SU-DHL-6 (cell line): ENCODE measurements around the gene ACTN1.

Source experiments
- H2AFZ ChIP-seq: fragments of 200-600 bp; sonication (generic); 2 replicates; pipeline ENCODE4 v1.6.1; 2014; ENCODE audit warnings: low read depth, mild to moderate bottlenecking, moderate library complexity, mixed read lengths, antibody characterized with exemption, low read length; ENCODE audit not compliant: severe bottlenecking
- H3F3A ChIP-seq: fragments of 200-600 bp; shearing (Covaris generic); 2 replicates; pipeline ENCODE4 v1.6.0; 2016; ENCODE audit warnings: antibody characterized with exemption, mild to moderate bottlenecking; ENCODE audit not compliant: insufficient read depth
- H3K27ac ChIP-seq: fragments of 200-600 bp; sonication (generic); 2 replicates; pipeline ENCODE4 v1.5.1; 2016; ENCODE audit warnings: low read depth, mild to moderate bottlenecking, low read length, moderate library complexity, mixed read lengths
- H3K27me3 ChIP-seq: fragments of 200-600 bp; sonication (generic), shearing (Covaris generic); 2 replicates; pipeline ENCODE4 v1.6.0; 2014; ENCODE audit warnings: mild to moderate bottlenecking, low read length
- H3K36me3 ChIP-seq: fragments of 200-600 bp; sonication (generic); 2 replicates; pipeline ENCODE4 v1.6.1; 2014; ENCODE audit warnings: mild to moderate bottlenecking, low read length, mixed read lengths
- H3K4me2 ChIP-seq: fragments of 300-600, 200-600 bp; shearing (Covaris generic), sonication (generic); 2 replicates; pipeline ENCODE4 v1.6.0; 2014; ENCODE audit warnings: low read length, low read depth, mild to moderate bottlenecking; ENCODE audit not compliant: poor library complexity, severe bottlenecking
- H3K4me3 ChIP-seq: fragments of 200-600 bp; sonication (generic); 2 replicates; pipeline ENCODE4 v1.5.1; 2014; ENCODE audit warnings: antibody characterized with exemption, low read length, mild to moderate bottlenecking, mixed read lengths; ENCODE audit not compliant: insufficient read depth, poor library complexity, severe bottlenecking
- H3K79me2 ChIP-seq: fragments of 200-600 bp; sonication (generic); 2 replicates; pipeline ENCODE4 v1.6.1; 2014; ENCODE audit warnings: mild to moderate bottlenecking, low read length, moderate library complexity; ENCODE audit not compliant: insufficient read depth
- H3K9ac ChIP-seq: fragments of 200-600 bp; sonication (generic); 2 replicates; pipeline ENCODE4 v1.7.0; 2014; ENCODE audit warnings: mild to moderate bottlenecking, low read length
- H3K9me2 ChIP-seq: fragments of 200-600 bp; sonication (generic); replicated peaks from 2 replicates; pipeline ENCODE4 v1.6.1; 2014; ENCODE audit warnings: low read length; ENCODE audit not compliant: insufficient read depth
- H3K9me3 ChIP-seq: fragments of 200-600 bp; sonication (generic); 2 replicates; pipeline ENCODE4 v1.6.1; 2014; ENCODE audit warnings: low read length, mixed read lengths; ENCODE audit not compliant: insufficient read depth
- H4K20me1 ChIP-seq: fragments of 200-600 bp; sonication (generic); 2 replicates; pipeline ENCODE4 v1.6.1; 2014; ENCODE audit warnings: low read depth, mild to moderate bottlenecking, antibody characterized with exemption, low read length, moderate library complexity, mixed read lengths
- EZH2phosphoT487 ChIP-seq: fragments of 200-600 bp; sonication (generic), shearing (Covaris generic); conservative IDR thresholded peaks from 2 replicates; pipeline ENCODE4 v1.6.1; 2018; ENCODE audit warnings: mild to moderate bottlenecking, antibody characterized with exemption, low read length, moderate library complexity, mixed read lengths
- TF ChIP-seq, protein P1 (sequence below): fragments of 200-600 bp; sonication (generic); IDR thresholded peaks from one replicate; pipeline ENCODE4 v1.5.1; 2017; ENCODE audit warnings: antibody characterized with exemption, mild to moderate bottlenecking, low read length, moderate library complexity; ENCODE audit not compliant: insufficient read depth, poor library complexity, severe bottlenecking

ACTN1 gene

DNA sequence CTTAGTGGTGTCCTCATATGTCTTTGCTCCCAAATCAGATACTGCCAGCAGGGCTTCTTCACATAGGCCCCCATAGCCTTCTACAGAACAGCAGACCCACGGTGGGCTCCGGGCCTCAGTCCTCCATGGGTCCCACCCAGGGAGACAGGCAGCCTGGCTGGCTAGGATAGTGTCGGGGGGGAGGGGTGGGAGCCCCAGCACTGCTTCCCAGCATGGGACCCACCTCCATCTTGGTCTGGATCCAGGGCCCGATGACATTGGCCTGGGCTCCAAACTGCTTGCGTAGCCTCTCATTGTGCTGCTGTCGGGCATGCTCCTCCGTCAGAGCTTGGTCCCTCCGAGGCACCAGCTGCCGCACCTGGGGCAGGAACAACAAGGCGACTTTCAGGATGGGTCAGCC lies 96.9 kb downstream of the ACTN1 start:
- TF ChIP-seq, protein P1, sequence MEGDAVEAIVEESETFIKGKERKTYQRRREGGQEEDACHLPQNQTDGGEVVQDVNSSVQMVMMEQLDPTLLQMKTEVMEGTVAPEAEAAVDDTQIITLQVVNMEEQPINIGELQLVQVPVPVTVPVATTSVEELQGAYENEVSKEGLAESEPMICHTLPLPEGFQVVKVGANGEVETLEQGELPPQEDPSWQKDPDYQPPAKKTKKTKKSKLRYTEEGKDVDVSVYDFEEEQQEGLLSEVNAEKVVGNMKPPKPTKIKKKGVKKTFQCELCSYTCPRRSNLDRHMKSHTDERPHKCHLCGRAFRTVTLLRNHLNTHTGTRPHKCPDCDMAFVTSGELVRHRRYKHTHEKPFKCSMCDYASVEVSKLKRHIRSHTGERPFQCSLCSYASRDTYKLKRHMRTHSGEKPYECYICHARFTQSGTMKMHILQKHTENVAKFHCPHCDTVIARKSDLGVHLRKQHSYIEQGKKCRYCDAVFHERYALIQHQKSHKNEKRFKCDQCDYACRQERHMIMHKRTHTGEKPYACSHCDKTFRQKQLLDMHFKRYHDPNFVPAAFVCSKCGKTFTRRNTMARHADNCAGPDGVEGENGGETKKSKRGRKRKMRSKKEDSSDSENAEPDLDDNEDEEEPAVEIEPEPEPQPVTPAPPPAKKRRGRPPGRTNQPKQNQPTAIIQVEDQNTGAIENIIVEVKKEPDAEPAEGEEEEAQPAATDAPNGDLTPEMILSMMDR = no peak
- TF ChIP-seq EZH2phosphoT487 = no peak
- Histone ChIP-seq H3K4me3 (no peak overlapping the region), H3K79me2 (no peaks in the 10 kb centered on the region), H3K9me2 (no peaks in the 10 kb centered on the region), H2AFZ (no peak overlapping the region), H3K27ac (no peak overlapping the region), H3K4me2 (no peak overlapping the region), H3K9me3 (no peaks in the 10 kb centered on the region), H3K27me3 (no peaks in the 10 kb centered on the region), H4K20me1 (no peaks in the 10 kb centered on the region), H3K9ac (no peak overlapping the region), H3F3A (no peaks in the 10 kb centered on the region), H3K36me3 (no peaks in the 10 kb centered on the region)

DNA sequence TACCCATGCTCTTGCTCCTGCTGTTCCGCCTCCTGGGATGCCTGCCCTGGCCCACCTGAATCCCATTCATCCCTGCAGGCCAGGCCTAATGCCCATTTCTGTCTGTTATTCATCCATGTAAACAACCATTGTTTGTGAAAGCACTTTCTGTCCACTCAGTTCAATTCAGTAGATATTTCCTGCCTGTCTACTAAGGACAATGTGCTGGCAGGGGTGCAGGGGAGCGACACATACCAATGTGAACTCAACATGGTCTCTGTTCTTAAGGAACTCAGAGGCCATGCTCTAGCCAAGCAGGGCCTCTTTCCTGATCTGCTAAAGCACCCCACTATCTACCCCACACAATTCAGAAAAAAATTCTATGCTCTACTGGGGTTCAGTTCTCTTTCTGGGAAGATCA lies 97.7 kb downstream of the ACTN1 start:
- Histone ChIP-seq H3K27me3 (no peaks in the 10 kb centered on the region), H3K4me2 (no peak overlapping the region), H4K20me1 (no peaks in the 10 kb centered on the region), H3K27ac (no peak overlapping the region), H3K4me3 (no peak overlapping the region), H3K79me2 (no peaks in the 10 kb centered on the region), H2AFZ (no peak overlapping the region), H3F3A (no peaks in the 10 kb centered on the region), H3K36me3 (no peaks in the 10 kb centered on the region), H3K9me2 (no peaks in the 10 kb centered on the region), H3K9me3 (no peaks in the 10 kb centered on the region), H3K9ac (no peak overlapping the region)
- no peak for TF ChIP-seq EZH2phosphoT487
- TF ChIP-seq, protein P1 = no peak

DNA sequence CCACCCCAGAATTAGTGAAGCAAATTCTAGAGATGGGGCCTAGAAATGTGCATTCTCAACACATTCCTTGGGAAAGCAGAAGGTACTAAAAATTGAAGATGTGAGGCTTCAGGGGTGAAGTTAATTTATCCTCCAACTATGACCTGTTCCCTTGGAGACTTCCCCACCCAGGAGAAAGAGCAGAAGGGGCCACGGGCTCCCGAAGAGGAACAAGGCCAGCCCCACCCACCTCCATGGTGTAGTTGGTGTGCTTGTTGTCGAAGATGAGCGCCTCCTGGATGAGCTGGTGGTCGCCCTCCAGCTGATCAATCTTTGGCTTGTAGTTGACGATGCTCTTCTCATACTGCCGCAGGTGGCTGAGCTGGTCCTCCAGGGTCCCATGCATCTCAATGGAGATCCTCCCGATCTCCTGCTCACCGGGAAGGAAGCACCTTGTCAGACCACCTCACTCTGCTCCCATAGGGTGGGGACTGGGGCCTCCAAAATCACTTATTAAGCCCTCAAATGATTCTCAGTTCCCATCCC lies 98.5 kb downstream of the ACTN1 start:
- Histone ChIP-seq H3K9me2 (no peaks in the 10 kb centered on the region), H3K79me2 (no peaks in the 10 kb centered on the region), H3F3A (no peaks in the 10 kb centered on the region), H3K9me3 (no peaks in the 10 kb centered on the region), H3K4me2 (no peak overlapping the region), H4K20me1 (no peaks in the 10 kb centered on the region), H3K27me3 (no peaks in the 10 kb centered on the region), H3K27ac (no peak overlapping the region), H3K9ac (no peak overlapping the region), H3K4me3 (no peak overlapping the region), H2AFZ (no peak overlapping the region), H3K36me3 (no peaks in the 10 kb centered on the region)
- no peak for TF ChIP-seq EZH2phosphoT487
- TF ChIP-seq, protein P1 = no peak
